ENCODE results near the gene FUT6.

Gene FUT6

DNA sequence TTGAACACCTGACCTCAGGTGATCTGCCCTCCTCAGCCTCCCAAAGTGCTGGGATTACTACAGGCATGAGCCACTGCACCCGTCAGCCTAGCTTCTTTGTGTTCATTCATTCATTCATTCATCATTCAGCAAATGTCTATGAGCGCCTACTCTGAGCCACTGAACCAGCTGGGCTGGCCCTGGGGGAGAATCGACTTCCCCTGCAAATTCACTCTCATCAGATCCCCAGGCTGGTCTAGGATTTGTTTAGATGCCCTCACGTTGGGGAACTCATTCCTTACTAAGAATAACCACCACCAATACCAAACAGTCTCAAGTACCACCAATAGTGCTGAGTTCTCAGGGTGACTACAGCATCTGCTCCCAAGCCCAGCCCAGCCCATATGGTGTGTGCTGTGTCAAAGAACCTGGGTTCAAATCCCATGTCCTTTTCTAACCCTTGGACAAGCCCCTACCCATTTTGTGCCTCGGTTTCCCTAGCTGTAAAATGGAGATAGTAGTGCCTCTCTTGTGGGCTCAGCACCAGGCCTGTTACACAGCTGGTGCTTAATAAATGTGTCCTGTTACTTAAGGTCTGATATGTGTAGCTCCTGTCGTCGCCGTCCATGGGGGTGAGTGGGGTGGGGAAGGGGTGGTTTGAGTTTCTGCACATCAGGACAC lies 17.9 kb downstream of the FUT6 start (continued):
- TF ChIP-seq, protein P1, sequence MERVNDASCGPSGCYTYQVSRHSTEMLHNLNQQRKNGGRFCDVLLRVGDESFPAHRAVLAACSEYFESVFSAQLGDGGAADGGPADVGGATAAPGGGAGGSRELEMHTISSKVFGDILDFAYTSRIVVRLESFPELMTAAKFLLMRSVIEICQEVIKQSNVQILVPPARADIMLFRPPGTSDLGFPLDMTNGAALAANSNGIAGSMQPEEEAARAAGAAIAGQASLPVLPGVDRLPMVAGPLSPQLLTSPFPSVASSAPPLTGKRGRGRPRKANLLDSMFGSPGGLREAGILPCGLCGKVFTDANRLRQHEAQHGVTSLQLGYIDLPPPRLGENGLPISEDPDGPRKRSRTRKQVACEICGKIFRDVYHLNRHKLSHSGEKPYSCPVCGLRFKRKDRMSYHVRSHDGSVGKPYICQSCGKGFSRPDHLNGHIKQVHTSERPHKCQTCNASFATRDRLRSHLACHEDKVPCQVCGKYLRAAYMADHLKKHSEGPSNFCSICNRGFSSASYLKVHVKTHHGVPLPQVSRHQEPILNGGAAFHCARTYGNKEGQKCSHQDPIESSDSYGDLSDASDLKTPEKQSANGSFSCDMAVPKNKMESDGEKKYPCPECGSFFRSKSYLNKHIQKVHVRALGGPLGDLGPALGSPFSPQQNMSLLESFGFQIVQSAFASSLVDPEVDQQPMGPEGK (CRISPR knock-in tag; IDR thresholded peaks at IDR 0.05; ENCODE audit: borderline replicate concordance) = no peak
- no peak for TF ChIP-seq OSR1 (CRISPR knock-in tag; IDR thresholded peaks at IDR 0.05)

DNA sequence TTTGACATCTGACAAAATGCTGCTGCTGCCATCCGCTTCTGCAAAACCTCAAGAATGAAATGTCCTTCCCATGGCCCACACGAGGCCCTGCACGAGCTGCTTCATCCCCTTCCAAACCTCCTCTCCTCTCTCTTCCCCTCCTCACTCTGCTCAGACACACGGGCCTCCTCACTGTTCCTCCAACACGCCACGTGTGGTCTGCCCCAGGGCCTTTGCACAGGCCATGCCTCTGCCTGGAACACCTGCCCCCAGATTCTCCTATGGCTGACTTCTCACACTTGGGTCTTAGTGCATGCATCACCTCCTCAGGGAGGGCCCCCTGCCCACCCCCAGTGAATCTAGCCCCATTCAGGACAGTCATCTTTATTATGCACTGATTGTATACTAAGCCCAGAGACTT lies 18.7 kb downstream of the FUT6 start:
- ATAC-seq = no peak
- TF ChIP-seq, protein P2, sequence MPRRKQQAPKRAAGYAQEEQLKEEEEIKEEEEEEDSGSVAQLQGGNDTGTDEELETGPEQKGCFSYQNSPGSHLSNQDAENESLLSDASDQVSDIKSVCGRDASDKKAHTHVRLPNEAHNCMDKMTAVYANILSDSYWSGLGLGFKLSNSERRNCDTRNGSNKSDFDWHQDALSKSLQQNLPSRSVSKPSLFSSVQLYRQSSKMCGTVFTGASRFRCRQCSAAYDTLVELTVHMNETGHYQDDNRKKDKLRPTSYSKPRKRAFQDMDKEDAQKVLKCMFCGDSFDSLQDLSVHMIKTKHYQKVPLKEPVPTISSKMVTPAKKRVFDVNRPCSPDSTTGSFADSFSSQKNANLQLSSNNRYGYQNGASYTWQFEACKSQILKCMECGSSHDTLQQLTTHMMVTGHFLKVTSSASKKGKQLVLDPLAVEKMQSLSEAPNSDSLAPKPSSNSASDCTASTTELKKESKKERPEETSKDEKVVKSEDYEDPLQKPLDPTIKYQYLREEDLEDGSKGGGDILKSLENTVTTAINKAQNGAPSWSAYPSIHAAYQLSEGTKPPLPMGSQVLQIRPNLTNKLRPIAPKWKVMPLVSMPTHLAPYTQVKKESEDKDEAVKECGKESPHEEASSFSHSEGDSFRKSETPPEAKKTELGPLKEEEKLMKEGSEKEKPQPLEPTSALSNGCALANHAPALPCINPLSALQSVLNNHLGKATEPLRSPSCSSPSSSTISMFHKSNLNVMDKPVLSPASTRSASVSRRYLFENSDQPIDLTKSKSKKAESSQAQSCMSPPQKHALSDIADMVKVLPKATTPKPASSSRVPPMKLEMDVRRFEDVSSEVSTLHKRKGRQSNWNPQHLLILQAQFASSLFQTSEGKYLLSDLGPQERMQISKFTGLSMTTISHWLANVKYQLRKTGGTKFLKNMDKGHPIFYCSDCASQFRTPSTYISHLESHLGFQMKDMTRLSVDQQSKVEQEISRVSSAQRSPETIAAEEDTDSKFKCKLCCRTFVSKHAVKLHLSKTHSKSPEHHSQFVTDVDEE (CRISPR knock-in tag; IDR thresholded peaks at IDR 0.05) = no peak
- no peak for TF ChIP-seq BACH2 (CRISPR knock-in tag; IDR thresholded peaks at IDR 0.05; ENCODE audit: borderline replicate concordance)
- no peak for TF ChIP-seq ZFP30 (CRISPR knock-in tag; IDR thresholded peaks at IDR 0.05)

DNA sequence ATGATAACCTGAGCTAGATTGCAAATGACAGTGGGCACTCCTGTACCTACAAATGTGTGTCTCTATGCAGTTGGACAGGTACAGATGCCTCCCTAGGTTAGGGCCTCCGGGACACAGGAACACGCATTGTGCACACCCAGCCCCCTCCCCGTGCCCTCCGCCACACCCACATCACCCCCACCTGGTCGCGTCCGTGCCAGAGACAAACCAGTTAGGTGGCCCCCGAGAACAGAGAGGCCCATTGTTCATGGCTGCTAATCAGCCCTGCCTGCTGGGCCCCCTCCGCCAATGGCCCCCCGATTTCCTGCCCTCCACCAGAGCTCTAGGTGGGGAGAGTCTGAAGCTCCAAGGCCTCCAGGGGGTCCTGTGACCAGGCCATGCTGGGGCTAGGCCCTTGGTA lies 20.9 kb downstream of the FUT6 start:
- no peak for ATAC-seq
- TF ChIP-seq OSR1 (CRISPR knock-in tag; IDR thresholded peaks at IDR 0.05) (no peak), ZNF8 (CRISPR knock-in tag; IDR thresholded peaks at IDR 0.05) (no peak), ZNF70 (CRISPR knock-in tag; IDR thresholded peaks at IDR 0.05) (no peak), ZC3H10 (CRISPR knock-in tag; IDR thresholded peaks at IDR 0.05) (no peak), TOX (CRISPR knock-in tag; IDR thresholded peaks at IDR 0.05; ENCODE audit: borderline replicate concordance) (no peak), PPARA (CRISPR knock-in tag; IDR thresholded peaks at IDR 0.05; ENCODE audit: borderline replicate concordance) (no peak), TCF4 (CRISPR knock-in tag; IDR thresholded peaks at IDR 0.05; ENCODE audit: borderline replicate concordance) (no peak), CSDC2 (CRISPR knock-in tag; IDR thresholded peaks at IDR 0.05) (no peak), ZFP3 (CRISPR knock-in tag; IDR thresholded peaks at IDR 0.05) (no peak), ZNF565 (CRISPR knock-in tag; conservative IDR thresholded peaks at IDR 0.05; ENCODE audit: low read depth) (no peak), BACH2 (CRISPR knock-in tag; IDR thresholded peaks at IDR 0.05; ENCODE audit: borderline replicate concordance) (no peak), ESRRG (CRISPR knock-in tag; IDR thresholded peaks at IDR 0.05) (no peak), SNAI2 (CRISPR knock-in tag; IDR thresholded peaks at IDR 0.05) (no peak), ISL1 (CRISPR knock-in tag; IDR thresholded peaks at IDR 0.05) (no peak), RARB (CRISPR knock-in tag; IDR thresholded peaks at IDR 0.05) (no peak)
- TF ChIP-seq, protein P2 (CRISPR knock-in tag; IDR thresholded peaks at IDR 0.05) = no peak
- TF ChIP-seq, protein P3, sequence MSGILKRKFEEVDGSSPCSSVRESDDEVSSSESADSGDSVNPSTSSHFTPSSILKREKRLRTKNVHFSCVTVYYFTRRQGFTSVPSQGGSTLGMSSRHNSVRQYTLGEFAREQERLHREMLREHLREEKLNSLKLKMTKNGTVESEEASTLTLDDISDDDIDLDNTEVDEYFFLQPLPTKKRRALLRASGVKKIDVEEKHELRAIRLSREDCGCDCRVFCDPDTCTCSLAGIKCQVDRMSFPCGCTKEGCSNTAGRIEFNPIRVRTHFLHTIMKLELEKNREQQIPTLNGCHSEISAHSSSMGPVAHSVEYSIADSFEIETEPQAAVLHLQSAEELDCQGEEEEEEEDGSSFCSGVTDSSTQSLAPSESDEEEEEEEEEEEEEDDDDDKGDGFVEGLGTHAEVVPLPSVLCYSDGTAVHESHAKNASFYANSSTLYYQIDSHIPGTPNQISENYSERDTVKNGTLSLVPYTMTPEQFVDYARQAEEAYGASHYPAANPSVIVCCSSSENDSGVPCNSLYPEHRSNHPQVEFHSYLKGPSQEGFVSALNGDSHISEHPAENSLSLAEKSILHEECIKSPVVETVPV (CRISPR knock-in tag; IDR thresholded peaks at IDR 0.05) = no peak
- TF ChIP-seq, protein P1 (CRISPR knock-in tag; IDR thresholded peaks at IDR 0.05; ENCODE audit: borderline replicate concordance) = no peak
- TF ChIP-seq, protein P4, sequence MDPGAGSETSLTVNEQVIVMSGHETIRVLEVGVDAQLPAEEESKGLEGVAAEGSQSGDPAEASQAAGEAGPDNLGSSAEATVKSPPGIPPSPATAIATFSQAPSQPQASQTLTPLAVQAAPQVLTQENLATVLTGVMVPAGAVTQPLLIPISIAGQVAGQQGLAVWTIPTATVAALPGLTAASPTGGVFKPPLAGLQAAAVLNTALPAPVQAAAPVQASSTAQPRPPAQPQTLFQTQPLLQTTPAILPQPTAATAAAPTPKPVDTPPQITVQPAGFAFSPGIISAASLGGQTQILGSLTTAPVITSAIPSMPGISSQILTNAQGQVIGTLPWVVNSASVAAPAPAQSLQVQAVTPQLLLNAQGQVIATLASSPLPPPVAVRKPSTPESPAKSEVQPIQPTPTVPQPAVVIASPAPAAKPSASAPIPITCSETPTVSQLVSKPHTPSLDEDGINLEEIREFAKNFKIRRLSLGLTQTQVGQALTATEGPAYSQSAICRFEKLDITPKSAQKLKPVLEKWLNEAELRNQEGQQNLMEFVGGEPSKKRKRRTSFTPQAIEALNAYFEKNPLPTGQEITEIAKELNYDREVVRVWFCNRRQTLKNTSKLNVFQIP (CRISPR knock-in tag; IDR thresholded peaks at IDR 0.05; ENCODE audit: borderline replicate concordance, low read depth) = no peak
- TF ChIP-seq, protein P5, sequence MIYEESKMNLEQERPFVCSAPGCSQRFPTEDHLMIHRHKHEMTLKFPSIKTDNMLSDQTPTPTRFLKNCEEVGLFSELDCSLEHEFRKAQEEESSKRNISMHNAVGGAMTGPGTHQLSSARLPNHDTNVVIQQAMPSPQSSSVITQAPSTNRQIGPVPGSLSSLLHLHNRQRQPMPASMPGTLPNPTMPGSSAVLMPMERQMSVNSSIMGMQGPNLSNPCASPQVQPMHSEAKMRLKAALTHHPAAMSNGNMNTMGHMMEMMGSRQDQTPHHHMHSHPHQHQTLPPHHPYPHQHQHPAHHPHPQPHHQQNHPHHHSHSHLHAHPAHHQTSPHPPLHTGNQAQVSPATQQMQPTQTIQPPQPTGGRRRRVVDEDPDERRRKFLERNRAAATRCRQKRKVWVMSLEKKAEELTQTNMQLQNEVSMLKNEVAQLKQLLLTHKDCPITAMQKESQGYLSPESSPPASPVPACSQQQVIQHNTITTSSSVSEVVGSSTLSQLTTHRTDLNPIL (CRISPR knock-in tag; IDR thresholded peaks at IDR 0.05; ENCODE audit: low read depth) = no peak
